Stimulated activated naive B cell treated with anti-CD40 and anti-IgM and Interleukin-4, amounts not matched to agents 10 μg/mL and 1 μg/mL and 100 μg/mL, for 72 hours (primary cell): ENCODE results near the gene GSN.

Experiments used
- ATAC-seq, 2 donors: fragments of 150-1000 bp; cut with Tn5 transposase; replicated peaks; 2 replicates each; pipeline ENCODE4 v1.10.0; 2021; ENCODE audit warnings: moderate library complexity in 1 of 2
- DNase-seq: peaks from one replicate; pipeline ENCODE4 v3.0.0; 2021
- H3K27ac Mint-ChIP-seq: one replicate; pipeline ENCODE4 v1.8.0; 2022; ENCODE audit warnings: mild to moderate bottlenecking, mixed read lengths
- H3K27me3 Mint-ChIP-seq, 2 donors: one replicate each; pipeline ENCODE4 v1.8.0; 2022; ENCODE audit warnings: mixed read lengths in 2 of 2
- H3K36me3 Mint-ChIP-seq, 2 donors: one replicate each; pipeline ENCODE4 v1.8.0; 2022; ENCODE audit warnings: mixed read lengths in 2 of 2, mild to moderate bottlenecking in 1 of 2
- H3K4me1 Mint-ChIP-seq, 2 donors: one replicate each; pipeline ENCODE4 v1.8.0; 2022; ENCODE audit warnings: mixed read lengths in 2 of 2, mild to moderate bottlenecking in 1 of 2
- H3K4me3 Mint-ChIP-seq, 2 donors: one replicate each; pipeline ENCODE4 v1.8.0; 2022; ENCODE audit warnings: mild to moderate bottlenecking in 2 of 2, mixed read lengths in 2 of 2, moderate library complexity in 1 of 2
- H3K9me3 Mint-ChIP-seq, 2 donors: one replicate each; pipeline ENCODE4 v1.8.0; 2022; ENCODE audit warnings: mixed read lengths in 2 of 2, mild to moderate bottlenecking in 1 of 2

Gene GSN

DNA sequence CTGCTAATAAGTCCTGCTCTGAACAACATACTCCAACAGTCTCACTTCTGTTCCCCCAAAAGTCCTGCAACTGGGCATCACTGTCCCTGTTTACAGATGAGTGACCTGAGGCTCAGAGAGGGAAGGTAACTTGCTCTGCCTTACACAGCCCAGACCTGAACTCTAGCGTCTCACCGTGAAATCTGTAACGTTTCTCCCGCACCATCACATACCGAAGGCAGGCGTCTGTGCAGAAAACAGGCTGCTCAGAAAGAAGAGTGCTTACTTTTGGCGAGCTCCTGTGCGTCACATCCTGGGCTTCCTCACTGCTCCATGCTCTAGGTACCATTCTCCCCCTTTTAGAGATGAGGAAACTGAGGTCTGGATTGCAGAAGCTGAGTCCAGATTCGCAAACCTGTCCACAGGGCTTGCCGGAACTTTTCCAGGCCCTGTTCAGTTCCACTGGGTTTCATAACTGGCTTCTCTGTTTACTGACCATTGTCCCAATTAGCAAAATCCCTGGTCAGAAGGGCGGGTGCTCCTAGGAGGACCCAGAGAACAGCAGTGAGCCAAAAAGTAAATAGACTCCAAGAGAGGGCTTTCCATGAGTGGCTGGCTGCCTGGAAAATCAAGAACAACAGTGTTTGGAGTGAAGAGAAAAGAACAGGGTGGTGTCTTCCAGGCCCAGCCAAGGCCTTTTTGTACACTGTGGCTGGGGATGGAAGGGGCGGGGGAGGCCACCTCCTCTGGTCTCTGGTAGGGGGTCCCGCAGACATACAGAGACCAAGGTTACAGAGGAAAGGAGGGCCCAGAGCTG is 27.1 kb downstream of the GSN start:
- no peak overlapping the region for H3K27ac Mint-ChIP-seq

DNA sequence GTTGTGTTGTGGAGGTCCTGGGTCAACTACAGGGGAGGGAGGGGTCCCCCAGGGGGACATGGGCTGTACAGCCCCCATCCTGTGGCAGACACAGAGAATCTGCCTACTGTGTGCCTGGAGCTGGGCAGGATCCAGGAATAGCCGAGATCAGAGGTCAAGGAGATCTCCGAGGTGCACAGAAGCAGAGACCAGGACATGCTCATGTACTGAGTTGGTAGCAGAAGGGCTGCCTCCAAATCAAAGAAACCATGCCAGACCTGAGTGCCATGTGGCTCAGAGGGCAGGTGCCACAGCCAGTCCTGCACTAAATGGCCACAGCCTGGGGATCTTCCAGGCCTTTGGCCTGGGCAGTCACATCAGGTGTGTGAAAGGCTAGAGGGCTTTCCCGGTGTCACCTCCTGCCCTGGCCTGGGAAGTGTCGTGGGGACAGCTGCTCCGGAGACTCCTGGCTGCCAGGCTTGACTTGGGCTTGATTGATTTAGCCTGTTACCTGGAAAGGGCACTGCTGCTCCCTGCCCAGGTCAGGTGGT is 27.8 kb downstream of the GSN start:
- Mint-ChIP-seq H3K4me1 (peaks cover 14 to 28% of the 10 kb centered on the region in 2 donors), H3K9me3 (no peaks in the 10 kb centered on the region), H3K36me3 (peaks cover 2 to 16% of the 10 kb centered on the region in 2 donors), H3K4me3 (no peak overlapping the region), H3K27ac (no peak overlapping the region), H3K27me3 (peaks cover 6 to 8% of the 10 kb centered on the region in 2 donors)
- ATAC-seq: no peak
- DNase-seq: no peak

More for the DNA sequence above, 27.1 kb downstream of the GSN start:
- Mint-ChIP-seq H3K4me3 (no peak overlapping the region), H3K36me3 (peaks cover 0 to 16% of the 10 kb centered on the region in 2 donors), H3K9me3 (no peaks in the 10 kb centered on the region), H3K27me3 (peaks cover 1 to 2% of the 10 kb centered on the region in 2 donors), H3K4me1 (peaks cover 8 to 21% of the 10 kb centered on the region in 2 donors)
- DNase-seq (no peak), ATAC-seq (no peak)

GRCh38 chr9:121296213-121297127 is 28.5 kb downstream of the GSN start:
- no peaks in the 10 kb centered on the region for H3K9me3 Mint-ChIP-seq
- H3K4me3 Mint-ChIP-seq: no peak overlapping the region
- H3K27ac Mint-ChIP-seq: no peak overlapping the region
- H3K36me3 Mint-ChIP-seq: peaks cover 2 to 16% of the 10 kb centered on the region in 2 donors
- ATAC-seq (no peak), DNase-seq (no peak)
- H3K4me1 Mint-ChIP-seq: peaks cover 14 to 30% of the 10 kb centered on the region in 2 donors
- H3K27me3 Mint-ChIP-seq: peaks cover 6 to 10% of the 10 kb centered on the region in 2 donors

GRCh38 chr9:121297389-121297788 is 29.4 kb downstream of the GSN start:
- no peaks in the 10 kb centered on the region for H3K9me3 Mint-ChIP-seq
- H3K4me1 Mint-ChIP-seq: peaks cover 14 to 30% of the 10 kb centered on the region in 2 donors
- DNase-seq: no peak
- H3K27me3 Mint-ChIP-seq: peaks cover 6 to 10% of the 10 kb centered on the region in 2 donors
- no peak overlapping the region for H3K27ac Mint-ChIP-seq
- no peak overlapping the region for H3K4me3 Mint-ChIP-seq
- no peak for ATAC-seq
- H3K36me3 Mint-ChIP-seq: peaks cover 2 to 17% of the 10 kb centered on the region in 2 donors

- H3K27ac Mint-ChIP-seq: no peak overlapping the region
- no peaks in the 10 kb centered on the region for H3K9me3 Mint-ChIP-seq
- peaks cover 4 to 16% of the 10 kb centered on the region in 2 donors for H3K36me3 Mint-ChIP-seq
- H3K27me3 Mint-ChIP-seq: peaks cover 6 to 10% of the 10 kb centered on the region in 2 donors
- ATAC-seq: no peak
- no peak overlapping the region for H3K4me3 Mint-ChIP-seq
- DNase-seq: no peak
- H3K4me1 Mint-ChIP-seq: peaks cover 14 to 30% of the 10 kb centered on the region in 2 donors
These were observed 30.1 kb downstream of the GSN start for GRCh38 chr9:121298016-121298538.

- peak overlapping the region; percentile 75 to 77 for H3K4me3 Mint-ChIP-seq
- no peak overlapping the region for H3K27ac Mint-ChIP-seq
- H3K4me1 Mint-ChIP-seq: peaks cover 14 to 30% of the 10 kb centered on the region in 2 donors
- DNase-seq (no peak), ATAC-seq (peak; percentile 44 to 51)
- H3K9me3 Mint-ChIP-seq: no peaks in the 10 kb centered on the region
- H3K27me3 Mint-ChIP-seq: peaks cover 6 to 10% of the 10 kb centered on the region in 2 donors
- peaks cover 4 to 15% of the 10 kb centered on the region in 2 donors for H3K36me3 Mint-ChIP-seq
These were observed 30.9 kb downstream of the GSN start for GRCh38 chr9:121298689-121299466.

GRCh38 chr9:121299467-121300282 is 31.7 kb downstream of the GSN start:
- H3K27ac Mint-ChIP-seq: no peak overlapping the region

GRCh38 chr9:121300283-121301119 is 32.5 kb downstream of the GSN start:
- H3K27ac Mint-ChIP-seq: no peak overlapping the region
- H3K9me3 Mint-ChIP-seq: no peaks in the 10 kb centered on the region
- no peak for ATAC-seq
- H3K27me3 Mint-ChIP-seq: peaks cover 6 to 10% of the 10 kb centered on the region in 2 donors
- peaks cover 11 to 12% of the 10 kb centered on the region in 2 donors for H3K36me3 Mint-ChIP-seq
- peak overlapping the region; percentile 75 to 76 for H3K4me3 Mint-ChIP-seq
- H3K4me1 Mint-ChIP-seq: peaks cover 14 to 30% of the 10 kb centered on the region in 2 donors
- no peak for DNase-seq

More at GRCh38 chr9:121299467-121300282, 31.7 kb downstream of the GSN start:
- H3K27me3 Mint-ChIP-seq: peaks cover 6 to 10% of the 10 kb centered on the region in 2 donors
- ATAC-seq: peak; percentile 74 to 82
- H3K9me3 Mint-ChIP-seq: no peaks in the 10 kb centered on the region
- no peak for DNase-seq
- peak overlapping the region; percentile 76 to 77 for H3K4me3 Mint-ChIP-seq
- peaks cover 14 to 30% of the 10 kb centered on the region in 2 donors for H3K4me1 Mint-ChIP-seq
- peaks cover 11 to 20% of the 10 kb centered on the region in 2 donors for H3K36me3 Mint-ChIP-seq

GRCh38 chr9:121301881-121302286 is 33.9 kb downstream of the GSN start:
- DNase-seq (no peak), ATAC-seq (no peak)
- Mint-ChIP-seq H3K36me3 (peaks cover 11 to 12% of the 10 kb centered on the region in 2 donors), H3K4me1 (peaks cover 14 to 30% of the 10 kb centered on the region in 2 donors), H3K27me3 (peaks cover 6 to 10% of the 10 kb centered on the region in 2 donors), H3K9me3 (no peaks in the 10 kb centered on the region), H3K4me3 (no peak overlapping the region), H3K27ac (no peak overlapping the region)

DNA sequence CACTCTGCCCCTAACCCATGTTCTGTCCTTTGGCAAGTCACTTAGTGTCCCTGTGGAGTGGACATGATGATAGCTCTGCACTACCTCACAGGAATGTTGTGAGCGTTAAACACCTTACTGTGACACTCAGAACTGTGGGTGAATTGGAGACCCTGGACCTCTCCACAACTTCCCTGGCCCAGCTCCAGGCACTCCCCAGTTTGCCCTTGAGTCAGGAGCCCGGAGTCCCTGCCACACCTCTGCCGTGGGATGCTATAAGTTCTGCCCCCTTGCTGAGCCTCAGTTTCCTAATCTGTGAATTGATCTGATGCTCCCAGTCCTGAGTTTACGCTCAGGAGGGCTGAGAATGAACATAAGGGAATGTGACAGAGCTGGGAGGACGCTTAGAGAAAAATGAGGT is 34.4 kb downstream of the GSN start:
- H3K27me3 Mint-ChIP-seq: peaks cover 6 to 10% of the 10 kb centered on the region in 2 donors
- H3K27ac Mint-ChIP-seq: no peak overlapping the region
- ATAC-seq: no peak
- H3K4me3 Mint-ChIP-seq: no peak overlapping the region
- peaks cover 14 to 30% of the 10 kb centered on the region in 2 donors for H3K4me1 Mint-ChIP-seq
- no peaks in the 10 kb centered on the region for H3K9me3 Mint-ChIP-seq
- H3K36me3 Mint-ChIP-seq: peaks cover 11 to 12% of the 10 kb centered on the region in 2 donors
- no peak for DNase-seq

GRCh38 chr9:121302786-121303185 is 34.8 kb downstream of the GSN start:
- DNase-seq: no peak
- peaks cover 6 to 10% of the 10 kb centered on the region in 2 donors for H3K27me3 Mint-ChIP-seq
- H3K9me3 Mint-ChIP-seq: no peaks in the 10 kb centered on the region
- H3K36me3 Mint-ChIP-seq: peaks cover 14 to 16% of the 10 kb centered on the region in 2 donors
- ATAC-seq: no peak
- peaks cover 14 to 29% of the 10 kb centered on the region in 2 donors for H3K4me1 Mint-ChIP-seq
- H3K27ac Mint-ChIP-seq: no peak overlapping the region
- H3K4me3 Mint-ChIP-seq: no peak overlapping the region
